Measurements from ENCODE around the gene EFCAB12.
A peak's percentile ranks its signal among the peaks of the same experiment; 100 is the strongest.
"Not testable (repeated sequence)": the region's sequence is repeated elsewhere in the genome, so short reads cannot be mapped to it uniquely, and the experiment has no call there.

The EFCAB12 gene

DNA sequence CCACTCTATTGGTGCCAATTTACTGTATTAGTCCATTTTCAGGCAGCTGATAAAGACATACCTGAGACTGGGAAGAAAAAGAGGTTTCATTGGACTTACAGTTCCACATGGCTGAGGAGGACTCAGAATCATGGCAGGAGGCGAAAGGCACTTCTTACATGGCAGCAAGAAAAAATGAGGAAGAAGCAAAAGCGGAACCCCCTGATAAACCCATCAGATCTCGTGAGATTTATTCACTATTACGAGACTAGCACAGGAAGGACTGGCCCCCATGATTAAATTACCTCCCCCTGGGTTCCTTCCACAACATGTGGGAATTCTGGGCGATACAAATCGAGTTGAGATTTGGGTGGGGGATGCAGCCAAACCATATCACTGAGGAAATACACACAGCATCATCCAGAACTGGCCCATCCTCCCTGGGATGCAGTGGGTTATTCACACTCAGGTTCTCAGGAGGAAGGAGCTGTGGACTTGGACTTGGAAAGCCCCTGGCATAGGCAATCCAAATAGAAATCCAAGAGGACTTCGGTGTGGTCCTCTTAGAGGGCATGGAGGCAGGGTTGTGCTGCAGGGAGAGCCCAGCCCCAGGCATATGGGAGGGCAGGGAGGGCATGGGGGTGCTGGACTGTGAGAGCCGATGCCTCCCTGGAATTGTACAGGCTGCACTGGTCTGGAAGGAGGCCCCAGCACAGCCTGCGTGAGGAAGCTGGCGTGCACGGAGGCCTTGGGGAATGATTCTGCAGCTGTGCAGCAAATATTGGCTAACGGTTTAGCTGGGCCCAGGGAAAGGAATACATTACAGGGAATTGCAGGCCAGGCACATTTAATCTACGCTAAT, 62.9 kb downstream of the EFCAB12 start:
- DNase-seq (ENCODE audit: low spot score), result no peak

DNA sequence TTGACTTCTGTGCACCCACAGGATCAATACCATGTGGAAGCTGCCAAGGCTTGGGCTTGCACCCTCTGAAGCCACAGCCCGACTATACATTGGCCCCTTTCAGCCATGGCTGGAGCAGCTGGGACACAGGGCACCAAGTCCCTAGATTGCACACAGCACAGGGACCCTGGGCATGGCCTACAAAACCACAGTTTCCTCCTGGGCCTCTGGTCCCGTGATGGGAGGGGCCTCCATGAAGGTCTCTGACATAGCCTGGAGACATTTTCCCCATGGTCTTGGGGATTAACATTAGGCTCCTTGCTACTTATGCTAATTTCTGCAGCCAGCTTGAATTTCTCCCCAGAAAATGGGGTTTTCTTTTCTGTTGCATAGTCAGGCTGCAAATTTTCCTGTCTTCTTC, 63.6 kb downstream of the EFCAB12 start:
- DNase-seq (ENCODE audit: low spot score), result not testable (repeated sequence)

DNA sequence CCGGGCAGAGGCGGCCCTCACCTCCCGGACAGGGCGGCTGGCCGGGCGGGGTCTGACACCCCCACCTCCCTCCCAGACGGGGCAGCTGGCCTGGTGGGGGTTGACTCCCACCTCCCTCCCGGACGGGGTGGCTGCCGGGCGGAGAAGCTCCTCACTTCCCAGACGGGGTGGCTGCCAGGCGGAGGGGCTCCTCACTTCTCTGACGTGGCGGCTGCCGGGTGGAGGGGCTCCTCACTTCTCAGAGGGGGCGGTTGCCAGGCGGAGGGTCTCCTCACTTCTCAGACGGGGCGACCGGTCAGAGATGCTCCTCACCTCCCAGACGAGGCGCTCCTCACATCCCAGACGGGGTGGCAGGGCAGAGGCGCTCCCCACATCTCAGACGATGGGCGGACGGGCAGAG, 65.1 kb downstream of the EFCAB12 start:
- DNase-seq (ENCODE audit: low spot score), result not testable (repeated sequence)

DNA sequence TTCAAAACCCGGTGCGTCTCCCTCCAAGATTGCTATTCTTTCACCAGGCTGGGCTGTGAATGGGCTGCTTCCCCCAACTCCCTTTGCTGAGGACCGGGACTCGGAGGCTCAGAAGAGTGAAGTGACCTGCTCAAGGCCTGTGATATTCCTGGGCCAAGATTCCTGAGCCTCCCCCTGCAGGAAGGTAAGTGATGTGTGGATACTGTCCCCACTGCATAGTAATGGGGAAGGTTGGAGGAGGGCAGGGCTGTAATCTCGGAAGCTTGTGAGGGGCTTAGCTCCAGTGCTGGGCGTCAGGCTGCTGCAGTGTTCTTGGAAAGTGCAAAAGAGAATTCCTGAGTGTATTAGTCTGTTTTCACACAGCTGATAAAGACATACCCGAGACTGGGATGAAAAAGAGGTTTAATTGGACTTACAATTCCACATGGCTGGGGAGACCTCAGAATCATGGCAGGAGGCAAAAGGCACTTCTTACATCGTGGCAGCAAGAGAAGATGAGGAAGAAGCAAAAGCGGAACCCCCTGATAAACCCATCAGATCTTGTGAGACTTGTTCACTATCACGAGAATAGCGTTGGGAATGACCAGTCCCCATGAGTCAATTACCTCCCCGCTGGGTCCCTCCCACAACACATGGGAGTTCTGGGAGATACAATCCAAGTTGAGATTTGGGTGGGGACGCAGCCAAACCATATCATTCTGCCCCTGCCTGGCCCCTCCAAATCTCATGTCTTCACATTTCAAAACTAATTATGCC, 67.6 kb downstream of the EFCAB12 start:
- no peak for DNase-seq (ENCODE audit: low spot score)

DNA sequence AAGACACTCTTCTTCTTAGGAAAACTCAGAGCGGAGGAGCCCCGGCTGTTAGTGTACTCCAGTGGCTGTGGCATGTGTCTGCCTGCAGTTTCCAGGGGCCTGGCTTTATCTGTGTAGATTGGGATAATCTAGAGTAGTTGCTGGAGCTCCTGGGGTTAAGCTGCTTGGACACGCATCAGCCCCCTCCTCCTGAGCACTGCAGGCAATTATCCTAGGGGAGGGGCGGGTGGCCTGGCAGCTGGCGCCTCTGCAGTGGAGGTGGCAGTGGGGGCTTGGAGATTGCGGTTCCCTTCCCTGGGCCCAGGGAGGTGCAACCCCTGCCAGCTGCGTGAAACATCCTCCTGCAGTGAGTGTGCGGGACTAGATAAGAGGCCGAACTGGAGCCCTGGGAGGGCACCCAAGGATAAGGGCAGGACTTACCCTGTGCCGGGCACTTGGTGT, 68.2 kb downstream of the EFCAB12 start:
- no peak for DNase-seq (ENCODE audit: low spot score)

DNA sequence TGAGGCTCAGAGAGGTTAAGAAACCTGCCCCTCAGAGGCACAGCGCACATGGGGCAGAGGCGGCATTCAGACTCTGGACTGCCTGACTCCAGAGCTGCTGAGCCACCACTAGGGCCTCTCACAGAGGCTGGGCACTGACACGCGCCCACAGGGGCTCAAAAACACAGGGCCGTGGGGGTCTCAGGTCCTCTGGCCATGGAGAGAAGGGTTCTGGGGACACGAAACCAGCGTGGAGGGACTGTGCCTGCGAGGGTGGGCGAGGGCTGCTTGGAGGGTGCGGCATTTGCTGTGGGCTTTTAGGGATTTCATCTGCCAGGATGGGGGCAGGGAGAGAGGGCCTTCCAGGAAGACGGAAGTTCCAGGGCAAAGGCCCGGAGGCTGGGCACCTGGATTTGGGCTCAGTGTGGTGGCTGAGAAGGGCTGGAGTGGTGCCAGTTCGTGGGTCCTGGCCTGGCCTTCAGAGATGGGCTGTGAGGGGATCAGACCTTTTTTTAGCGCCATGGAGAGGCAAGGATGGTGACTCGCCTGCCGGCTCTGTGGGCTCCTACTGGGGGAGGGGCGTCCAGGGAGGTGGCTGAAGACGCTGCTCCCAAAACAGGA, 69.6 kb downstream of the EFCAB12 start:
- no peak for DNase-seq (ENCODE audit: low spot score)

DNA sequence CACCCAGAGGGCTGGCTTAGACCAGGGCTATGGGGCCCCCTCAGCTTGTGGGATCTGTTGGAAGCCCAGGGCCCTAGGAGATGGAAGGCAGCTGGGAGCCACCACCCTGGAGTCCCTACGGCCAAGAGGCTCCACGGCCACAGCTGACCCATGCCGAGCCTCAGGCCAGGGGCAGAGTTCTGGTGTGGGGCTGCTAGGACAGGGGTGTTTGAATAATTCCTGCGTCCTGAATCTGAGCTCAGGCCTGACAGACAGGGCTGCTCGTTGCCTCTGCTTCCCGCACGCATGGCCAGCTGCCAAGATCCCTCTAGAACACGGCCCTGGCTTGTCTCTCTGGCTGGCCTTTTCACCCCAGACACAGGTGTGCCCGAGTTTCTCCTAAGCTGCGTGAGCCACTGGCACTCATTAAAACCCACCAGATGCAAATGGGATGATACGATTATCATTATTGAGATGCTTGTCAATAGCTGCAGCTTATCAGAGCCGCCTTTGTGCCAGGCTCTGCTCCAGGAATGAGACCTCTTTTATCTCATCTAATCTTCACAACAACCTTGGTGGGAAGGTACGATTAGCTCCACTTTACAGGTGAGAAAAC, 70.2 kb downstream of the EFCAB12 start:
- DNase-seq (ENCODE audit: low spot score), result no peak

DNA sequence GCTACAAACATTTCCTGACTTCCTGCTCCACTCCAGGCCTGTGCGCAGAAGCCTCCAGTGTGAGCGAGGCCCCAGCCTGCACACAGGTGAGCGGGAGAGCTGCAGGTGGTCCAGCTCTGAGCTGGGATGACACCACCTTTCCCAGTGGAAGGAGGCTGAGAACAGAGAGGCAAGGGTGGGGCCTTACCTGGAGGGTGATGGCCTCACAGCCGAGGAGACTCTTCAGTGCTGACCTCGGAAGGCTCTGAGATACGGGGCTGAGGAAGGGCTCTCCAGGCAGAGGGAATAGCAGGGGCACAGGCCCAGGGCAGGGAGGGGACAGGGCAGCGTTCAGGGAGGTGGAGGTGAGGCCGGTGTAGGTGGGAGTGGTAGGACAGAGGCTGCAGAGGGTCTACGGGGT, 70.8 kb downstream of the EFCAB12 start:
- no peak for DNase-seq (ENCODE audit: low spot score)

DNA sequence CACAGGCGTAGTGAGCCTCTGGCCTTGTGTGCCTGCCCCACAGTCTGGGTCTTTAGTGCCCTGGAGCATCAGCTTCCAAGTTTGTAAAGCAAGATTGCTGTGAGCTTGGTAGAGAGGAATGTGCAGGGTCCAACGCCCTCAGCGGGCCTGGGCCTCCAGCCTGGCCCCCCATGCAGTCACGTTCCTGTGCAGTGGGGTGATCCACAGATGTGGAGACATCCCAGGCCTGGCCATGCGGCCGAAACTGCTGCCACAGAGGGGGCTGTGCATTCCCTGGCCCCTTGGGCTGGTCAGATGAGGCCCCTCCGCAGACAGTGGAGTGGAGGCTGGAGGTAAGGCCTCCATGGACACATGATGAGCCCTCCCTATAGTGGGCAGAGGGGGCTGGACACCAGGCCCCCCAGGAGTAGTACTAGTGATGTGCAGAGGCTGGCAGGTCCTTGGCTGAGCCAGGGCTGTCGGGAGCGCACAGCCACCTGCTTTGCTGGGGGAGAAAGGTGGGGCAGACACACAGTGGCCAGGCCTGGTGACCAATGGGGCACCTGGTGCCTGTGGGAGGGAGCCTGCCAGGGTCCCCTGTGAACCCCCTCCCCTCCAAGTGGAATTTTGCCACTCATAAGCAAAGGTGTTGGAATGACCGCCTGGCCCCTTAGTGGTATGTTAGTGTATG, 71.5 kb downstream of the EFCAB12 start:
- no peak for DNase-seq (ENCODE audit: low spot score)

DNA sequence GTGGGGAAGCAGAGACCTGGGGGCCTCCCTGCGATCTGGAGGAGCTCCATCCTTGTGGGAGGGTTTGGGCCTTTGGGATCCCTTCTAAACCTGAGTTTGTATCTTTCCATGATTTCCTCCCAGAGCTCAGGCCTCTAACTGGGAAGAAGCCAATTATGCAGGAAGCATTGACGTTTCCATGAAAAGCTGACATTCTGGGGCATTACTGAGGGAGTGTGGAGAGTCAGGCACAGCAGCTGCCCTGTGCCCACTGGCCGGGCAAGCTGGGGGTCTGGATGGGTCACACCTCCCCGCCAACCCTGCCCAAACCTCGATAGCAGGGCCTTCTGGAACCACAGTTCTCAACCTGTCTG, 74.9 kb downstream of the EFCAB12 start:
- DNase-seq (ENCODE audit: low spot score), result no peak

DNA sequence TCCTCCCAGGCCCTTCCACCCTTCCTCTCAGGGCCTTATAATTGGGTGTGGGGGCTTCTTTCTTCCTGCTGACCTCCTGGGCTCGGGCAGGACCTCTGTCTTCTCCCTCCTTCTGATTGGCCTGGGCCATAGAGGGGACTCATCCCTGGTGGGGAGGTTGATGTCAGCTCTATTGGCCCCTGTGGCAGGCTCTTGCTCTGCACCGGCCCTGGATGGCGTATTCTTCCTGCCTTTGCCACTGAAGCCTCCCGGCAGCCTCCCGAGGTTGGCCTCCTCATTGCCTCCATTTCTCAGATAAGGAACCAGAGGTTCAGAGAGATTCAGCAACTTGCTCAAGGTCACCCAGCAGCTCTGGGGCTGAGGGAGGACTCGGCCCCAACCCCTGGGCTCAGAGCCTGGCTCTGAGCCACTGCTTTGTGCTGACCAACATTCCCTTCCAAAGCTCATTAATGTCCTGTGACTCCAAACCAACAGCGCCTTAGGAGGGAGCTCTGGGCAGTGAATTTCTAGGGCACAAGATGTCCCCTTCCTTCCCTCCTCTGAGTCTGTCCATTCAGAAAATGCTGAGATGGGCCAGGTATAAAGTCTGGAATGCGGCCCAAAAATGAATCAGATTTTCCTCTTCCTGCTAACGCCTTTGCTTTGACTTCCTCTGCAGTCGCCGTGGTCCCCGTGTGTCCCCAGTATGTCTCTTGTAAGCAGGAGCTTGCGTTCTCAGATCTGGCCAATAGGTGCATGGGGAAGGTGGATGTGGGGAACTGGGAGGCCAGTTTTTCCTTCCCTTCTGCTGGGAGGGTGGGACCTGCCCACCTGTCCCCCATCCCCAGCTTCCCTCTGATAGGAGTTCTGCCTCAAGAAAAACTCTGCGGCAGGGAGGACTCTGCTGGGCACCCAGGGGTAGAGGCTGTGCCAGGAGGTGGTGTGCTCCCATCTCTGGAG, 75.5 kb downstream of the EFCAB12 start:
- no peak for DNase-seq (ENCODE audit: low spot score)

DNA sequence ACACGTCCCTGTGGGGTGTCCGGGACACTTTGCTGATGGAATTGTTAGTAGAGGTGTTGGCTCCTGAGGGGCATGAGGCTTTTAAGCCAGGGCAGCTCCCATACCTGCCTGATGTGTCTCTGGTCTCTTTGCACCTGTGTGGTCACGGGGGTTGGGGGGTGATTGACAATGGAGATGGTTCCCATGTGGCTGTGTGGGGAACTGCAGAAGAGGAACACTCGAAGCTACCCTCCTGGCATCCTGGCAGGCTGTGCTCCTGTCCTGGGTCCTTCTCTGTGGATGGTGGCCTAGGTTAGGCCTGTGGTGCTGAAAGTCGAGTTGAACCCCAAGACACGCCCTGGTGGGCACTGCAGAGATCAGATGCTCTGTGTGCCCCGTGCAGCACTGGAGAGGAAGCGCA, 76.4 kb downstream of the EFCAB12 start:
- DNase-seq (ENCODE audit: low spot score), result peak; percentile 62
